ENCODE results near the gene GFRA4.

Gene GFRA4, protein sequence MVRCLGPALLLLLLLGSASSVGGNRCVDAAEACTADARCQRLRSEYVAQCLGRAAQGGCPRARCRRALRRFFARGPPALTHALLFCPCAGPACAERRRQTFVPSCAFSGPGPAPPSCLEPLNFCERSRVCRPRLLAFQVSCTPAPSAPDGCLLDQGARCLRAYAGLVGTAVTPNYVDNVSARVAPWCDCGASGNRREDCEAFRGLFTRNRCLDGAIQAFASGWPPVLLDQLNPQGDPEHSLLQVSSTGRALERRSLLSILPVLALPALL

DNA sequence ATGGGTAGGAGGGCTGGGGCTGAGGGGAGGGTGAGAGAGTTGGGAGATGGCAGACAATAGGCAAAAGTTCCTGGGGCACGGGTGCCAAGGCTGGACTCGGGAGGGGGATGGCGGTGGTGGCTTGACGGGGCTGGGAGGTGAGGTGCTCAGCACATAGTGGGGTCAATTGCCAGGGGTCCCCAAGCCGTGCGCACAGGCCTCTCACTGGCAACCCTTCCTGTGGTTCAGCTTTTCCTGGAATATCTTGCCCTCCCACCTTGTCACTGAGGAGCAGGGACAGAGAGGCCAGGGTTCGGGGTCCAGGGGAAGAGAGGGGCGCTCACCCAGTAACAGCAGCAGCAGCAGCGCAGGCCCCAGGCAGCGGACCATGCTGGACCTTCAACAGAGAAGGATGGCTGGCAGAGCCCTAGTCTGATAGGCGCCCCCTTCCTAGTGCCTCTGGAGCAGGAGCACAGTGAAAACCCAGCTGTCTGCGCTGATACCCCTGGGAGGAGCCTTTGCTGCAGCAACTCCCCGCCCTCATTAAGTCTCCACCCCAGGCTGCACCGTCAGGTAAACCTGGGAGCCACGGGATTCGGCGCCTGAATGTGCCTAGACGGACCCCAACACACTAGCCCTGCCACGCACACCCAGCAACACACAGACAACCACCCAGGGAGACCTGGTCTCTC is at the start of gene GFRA4:
Gene GFRA4 (minus strand): TSS at position 369 of the 671 bp plus-strand sequence. CDS start 0 bp downstream, at position 369.
- DNase-seq, result no peak

DNA sequence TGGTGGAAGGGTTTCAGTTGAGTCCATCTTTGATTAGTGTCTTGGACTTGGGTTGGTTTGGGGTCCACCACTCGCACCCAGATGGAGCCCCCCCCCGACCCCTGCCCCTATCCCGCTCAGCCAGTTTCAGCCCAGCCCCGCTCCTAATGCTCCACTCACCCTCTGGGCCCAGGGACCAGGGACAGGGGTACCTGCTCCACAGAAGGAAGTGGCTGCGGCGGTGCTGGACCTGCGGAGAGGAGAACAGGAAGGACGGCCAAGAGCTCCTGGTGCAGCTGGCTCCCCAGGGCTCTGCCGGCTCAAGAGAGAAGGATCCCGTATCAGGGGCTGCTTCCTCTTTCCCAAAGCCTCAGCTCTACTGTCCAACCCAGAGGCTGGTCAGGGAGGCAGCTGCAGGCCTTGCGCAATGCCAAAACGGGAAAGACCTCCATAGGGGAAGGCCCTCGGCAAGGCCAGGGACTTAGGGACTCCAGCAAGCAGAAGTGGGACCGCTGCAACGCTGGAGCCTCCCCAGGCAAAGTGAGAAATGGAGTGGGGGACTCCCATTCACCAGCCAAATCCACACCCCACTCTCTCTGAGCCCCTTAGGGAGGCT is 49.2 kb upstream of the GFRA4 start, which contains the start of gene SIGLEC1:
Gene SIGLEC1 (minus strand): TSS at position 322 of the 595 bp plus-strand sequence. CDS start 5,472 bp downstream, outside the sequence.
- peak; percentile 39 for DNase-seq

DNA sequence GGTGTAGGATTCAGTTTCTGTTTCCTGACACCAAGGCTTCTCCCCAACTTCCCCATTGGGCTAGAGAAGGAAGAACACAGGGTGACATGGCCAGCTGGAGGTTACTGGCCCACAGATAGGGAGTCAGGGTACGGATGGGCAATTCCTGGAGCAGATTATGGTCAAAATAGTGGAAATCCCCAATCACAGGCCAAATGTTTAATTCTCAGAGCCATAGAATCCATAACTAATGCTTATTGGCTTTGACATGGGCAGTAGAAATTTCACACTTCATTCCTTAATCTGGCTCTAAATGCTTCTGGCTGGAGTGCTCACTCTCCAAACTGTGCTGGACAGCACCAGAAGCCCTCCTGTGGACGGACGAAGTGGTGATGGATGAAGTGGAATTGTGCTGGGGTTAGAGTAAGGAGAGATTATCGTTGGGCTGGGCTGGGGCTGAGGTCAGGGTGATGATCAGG is 48.3 kb upstream of the GFRA4 start:
- no peak for DNase-seq

DNA sequence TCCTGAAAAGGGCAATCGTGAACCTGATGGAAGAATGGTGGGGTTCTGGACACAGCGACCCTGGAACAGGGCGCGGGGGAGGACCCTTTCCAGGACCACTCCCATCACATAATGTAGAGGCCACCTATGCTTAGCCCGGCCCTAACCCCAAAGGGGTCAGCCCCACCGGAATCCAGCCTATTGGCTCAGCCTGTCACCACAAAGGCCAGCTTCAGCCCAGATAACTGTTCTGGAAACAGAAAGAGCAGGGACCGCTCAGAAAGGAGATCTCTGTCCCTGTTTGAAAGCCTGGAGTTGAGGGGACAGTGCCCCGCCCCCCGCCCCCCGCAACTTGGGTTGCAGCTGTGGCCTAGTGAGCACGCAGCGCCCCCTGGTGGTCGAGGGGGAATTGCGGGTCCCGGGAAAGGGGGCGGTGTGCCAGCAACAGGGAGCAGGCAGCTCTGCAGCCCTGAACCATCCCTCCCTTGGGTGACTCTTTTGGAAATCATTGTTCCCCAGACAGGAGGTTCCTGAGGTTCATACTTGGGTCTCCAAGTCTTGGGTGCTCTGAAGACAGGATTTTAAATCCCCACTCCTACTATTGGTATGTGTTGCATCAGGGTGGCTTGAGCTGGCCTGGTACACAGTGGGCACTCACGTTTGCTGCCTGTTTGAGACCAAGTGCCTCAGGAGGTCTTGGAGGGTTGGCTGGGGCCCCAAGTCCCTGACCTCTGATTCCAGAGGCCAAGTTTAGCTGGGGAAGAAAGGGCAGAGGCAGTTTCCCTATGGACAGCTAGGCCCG is 47.7 kb upstream of the GFRA4 start:
- DNase-seq, result peak; percentile 73

DNA sequence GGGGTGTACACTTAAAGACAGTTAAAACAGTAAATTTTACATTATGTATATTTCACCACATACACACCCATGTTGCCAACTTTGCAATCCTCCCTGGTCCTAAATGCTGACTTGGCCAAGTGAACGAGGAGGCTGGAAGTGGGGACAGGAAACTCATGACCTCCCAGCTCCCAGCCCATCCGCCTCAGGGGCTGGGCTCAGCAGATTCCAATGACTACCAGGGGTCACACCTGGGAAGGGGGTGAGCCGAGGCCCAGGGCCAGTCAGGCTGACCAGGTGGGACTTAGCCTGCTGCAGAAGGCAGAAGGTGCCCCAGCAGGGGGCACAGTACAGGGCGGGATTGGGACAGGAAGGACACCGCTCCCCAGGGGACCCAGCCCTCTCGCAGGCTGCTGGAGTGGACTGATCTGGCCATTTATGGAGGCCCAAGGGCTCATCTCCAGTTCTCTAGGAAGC is 46.8 kb upstream of the GFRA4 start:
- no peak for DNase-seq

DNA sequence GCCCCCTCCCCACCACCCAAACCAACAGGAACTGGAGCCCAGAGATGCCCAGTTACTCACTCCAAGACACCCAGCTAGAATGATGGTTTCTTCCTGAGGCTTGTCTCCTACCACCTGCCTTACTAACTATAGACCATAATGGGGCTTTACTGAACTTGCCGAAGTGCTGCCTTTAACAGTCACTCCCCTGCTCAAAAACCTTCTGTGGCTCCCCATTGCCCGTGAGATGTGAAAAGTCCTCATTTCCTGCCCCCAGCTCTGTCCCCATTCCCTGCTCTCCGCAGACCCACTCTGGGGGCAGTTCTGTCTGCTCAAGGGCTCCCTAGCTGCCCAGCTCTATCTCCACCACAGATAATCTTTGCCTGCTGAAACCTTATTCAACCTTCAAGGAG is 44.3 kb upstream of the GFRA4 start:
- DNase-seq, result no peak

DNA sequence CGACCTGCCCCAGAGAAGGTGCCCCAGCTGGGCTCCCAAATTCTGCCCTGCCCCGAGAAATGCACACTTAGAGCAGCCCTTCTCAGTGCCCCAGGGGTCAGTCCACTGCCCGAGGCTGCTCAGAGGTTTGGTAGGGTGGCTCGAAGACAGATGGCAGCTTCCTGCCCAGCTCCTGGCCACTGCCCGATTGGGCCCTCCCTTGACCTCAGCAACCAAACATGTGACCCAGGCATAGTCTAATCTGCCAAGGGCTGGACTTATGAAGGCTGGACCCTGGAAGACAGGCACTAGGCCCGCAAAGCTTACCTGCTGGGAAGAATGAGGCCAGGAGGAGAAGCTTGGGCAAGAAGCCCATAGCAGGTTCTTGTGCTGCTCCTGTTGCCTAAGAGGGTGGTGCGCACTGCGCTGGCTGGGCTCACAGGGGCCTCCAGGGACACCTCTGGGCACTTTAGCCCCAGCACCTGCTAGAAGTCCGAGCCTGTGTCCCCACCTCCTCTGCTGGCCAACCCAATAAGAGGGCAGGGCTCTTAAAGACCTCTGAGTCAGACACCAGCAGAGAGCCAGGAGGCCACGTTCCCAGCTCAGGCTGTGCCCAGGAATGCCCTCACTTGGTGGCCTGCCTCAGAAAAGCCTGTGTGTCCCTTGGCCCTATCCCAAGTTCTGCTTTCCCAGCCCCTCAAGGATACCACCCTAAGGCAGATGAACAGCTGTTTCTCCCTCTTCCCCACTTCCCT is 43.7 kb upstream of the GFRA4 start:
- no peak for DNase-seq

DNA sequence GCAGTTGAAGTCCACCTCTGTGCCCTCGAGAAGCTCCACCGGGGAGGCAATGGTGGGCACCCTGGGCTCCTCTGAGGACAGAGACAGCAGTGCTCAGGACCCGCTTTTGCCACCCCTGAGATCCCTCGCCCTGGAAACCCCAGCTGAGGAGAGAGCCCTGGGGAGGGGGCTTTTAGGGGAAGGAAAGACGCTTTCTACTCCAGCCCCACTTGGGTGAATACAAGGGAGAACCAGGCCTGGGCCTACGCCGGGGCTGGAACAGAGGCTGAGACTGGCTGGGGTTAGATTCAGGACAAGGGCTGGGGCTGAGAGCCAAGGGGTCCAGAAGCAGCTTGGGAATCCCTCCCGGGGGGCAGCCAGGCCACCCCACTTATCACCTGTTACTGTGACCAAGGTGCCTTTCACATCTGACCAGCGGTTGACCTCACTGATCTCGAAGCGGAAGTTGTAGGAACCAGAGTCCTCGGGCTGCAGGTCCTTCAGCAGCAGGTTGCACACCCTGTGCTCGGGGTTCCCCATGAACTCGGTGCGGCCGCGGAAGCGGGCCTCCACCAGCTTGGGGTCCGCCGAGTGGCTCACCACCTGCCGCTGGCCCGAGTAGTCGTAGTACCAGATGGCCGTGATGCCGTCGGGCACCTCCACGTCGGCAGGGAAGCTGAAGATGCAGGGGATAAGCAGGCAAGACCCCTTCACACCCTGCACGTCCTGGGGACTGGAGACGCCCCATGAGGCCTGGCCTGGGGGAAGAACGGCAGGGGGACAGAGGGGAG is 43.0 kb upstream of the GFRA4 start:
- no peak for DNase-seq

DNA sequence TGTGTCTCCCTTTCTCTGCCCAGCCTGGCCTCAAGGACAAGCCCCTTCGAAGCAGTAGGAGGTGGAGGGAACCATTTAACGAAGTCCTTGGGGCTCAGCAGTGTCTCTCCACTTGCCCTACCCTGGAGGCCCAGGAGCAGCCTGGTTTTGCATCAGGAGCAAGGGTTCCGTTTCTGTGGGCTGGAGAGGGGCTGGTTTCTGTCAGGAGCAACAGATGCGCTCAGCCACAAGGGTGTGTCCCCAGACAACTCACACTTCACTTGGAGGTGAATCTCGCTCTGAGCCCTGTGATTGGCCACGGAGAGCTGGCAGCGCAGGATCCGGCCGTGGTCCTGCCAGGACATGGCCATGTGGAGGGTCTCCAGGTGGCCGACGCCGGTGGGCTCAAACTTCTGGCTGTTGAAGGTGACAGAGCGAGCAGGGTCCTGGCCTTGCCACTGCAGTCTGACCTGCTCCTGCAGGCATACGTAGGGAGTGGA is 42.3 kb upstream of the GFRA4 start:
- DNase-seq, result no peak

DNA sequence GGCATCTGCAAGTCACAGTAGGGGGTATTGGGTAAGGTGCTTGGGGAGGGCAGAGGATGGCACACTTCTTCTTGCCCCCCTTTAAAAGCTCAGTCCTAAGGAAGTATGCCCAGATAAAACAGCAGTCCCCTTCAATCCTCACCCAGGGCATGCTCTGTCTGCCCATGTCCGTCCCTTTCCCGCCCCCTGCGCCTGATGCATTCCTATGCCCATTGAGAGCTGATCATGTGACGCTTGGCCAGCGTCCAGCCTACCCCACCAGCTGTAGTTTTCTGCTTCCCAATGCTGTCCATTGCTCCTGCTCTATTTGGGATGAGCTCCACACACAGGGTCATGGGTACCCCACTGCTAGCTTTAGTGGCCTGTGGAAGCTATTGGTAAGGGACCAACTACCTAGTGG is 40.9 kb upstream of the GFRA4 start:
- DNase-seq, result no peak

DNA sequence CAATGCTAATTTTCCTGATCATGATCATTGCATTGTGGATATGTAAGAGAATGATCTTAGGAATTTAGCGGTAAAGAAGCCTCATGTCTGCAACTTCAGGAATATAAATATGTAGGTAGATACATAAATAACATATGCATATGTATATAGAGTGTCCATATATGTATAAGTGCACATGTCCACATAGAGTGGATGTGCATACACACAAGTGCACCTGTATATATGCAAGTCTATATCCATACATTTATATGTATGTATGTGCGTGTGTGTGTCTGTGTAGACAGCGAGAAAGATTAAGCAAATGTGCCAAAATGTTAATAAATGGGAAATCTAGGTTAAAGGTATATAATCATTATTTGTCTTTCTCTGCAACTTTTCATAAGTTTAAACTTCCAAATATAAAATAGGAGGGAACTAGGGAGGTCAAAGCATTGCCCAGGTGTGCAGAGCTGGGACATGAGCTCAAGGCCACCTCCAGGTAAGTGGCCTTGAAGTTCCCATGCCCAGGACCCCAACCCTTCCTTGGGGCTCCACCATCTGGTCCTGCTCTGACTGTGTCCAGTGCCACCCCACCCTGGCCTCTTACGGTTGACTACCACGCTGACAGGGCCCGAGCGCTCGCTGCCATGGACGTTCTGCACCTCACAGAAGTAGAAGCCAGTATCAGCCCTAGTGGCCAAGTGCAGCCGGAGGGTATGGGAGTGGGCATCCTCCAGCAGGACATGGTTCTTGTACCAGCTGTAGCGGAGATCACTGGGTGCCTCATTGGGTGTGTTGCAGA is 39.6 kb upstream of the GFRA4 start:
- DNase-seq, result no peak

DNA sequence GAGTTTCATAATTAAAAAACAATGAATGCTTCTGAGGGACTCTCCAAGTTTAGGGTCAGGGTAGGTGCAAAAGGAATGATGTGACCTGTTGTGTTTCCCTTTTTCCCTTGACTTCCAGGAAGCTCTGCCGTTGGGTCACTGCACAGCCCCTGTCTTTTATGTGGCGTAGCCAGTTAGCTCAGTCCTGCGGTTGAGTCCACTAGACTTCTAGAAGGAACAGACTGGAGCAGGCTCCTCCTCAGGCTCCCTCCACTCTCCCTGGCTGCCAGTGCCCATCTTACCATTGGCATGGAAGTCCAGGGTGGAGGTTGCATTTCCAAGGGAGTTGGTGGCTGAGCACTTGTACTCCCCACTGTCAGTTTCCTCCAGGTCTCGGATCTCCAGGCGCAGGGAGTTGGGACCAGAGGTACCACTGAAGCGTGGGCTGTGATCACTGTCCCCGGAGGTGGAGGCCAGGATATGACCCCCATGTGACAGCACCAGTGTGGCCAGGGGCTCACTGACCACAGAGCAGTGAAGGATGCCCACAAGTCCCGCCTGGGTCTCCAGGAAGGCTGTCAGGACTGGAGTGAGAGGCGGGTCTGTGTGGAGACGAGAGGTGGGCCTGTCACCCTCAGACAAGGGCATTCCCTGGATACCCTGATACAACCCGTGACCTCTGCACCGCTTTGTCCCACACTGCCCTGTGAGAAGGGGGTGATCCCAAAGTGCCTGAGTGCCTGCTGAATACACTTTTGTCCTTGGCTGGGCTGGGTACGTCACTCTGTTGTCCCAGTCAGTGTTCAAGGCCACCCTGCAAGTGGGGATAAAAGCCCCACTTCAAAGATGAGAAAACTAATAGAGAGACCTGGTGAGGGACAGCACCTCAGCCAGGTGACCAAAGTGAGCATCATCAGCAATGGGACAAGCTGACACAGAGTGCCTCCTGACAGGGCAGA is 38.1 kb upstream of the GFRA4 start:
- no peak for DNase-seq

DNA sequence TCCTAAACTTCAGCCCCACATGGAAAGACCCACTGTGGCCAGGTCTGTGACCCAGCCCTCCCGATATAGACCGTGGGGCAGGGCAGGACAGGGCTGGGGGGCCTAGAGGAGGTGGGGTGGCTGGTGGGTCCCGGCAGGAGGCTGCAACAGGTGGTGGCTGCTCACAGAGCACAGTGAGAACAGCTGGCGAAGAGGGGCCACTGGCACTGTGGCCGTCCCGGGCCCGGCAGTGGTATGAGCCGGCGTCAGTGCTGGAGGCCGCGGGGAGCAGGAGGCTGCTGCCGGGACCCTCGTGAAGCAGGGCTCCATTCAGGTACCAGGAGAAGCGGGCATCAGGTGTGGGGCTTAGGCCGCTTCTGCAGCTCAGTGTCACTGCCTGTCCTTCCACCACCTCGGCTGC is 35.8 kb upstream of the GFRA4 start:
- no peak for DNase-seq

DNA sequence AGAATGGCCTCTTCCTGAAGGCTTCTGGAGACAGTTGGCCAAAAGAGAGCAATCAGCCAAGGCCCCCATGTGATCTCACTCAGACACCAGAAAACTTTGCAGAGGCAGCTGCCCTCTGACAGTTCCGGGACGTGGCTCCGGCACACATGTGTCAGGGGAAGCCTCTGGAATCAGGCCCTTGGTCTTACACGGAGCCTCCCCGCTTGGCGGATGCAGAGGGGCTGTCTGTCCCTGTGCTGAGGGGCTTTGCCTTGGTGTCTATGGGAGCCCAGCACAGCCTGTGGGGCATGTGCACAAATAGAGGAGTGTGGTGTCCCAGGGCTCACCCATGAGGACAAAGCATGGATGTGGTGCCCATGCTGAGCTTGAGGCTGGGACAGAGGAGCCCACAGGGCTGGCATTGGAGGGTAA is 35.4 kb upstream of the GFRA4 start:
- DNase-seq, result no peak

DNA sequence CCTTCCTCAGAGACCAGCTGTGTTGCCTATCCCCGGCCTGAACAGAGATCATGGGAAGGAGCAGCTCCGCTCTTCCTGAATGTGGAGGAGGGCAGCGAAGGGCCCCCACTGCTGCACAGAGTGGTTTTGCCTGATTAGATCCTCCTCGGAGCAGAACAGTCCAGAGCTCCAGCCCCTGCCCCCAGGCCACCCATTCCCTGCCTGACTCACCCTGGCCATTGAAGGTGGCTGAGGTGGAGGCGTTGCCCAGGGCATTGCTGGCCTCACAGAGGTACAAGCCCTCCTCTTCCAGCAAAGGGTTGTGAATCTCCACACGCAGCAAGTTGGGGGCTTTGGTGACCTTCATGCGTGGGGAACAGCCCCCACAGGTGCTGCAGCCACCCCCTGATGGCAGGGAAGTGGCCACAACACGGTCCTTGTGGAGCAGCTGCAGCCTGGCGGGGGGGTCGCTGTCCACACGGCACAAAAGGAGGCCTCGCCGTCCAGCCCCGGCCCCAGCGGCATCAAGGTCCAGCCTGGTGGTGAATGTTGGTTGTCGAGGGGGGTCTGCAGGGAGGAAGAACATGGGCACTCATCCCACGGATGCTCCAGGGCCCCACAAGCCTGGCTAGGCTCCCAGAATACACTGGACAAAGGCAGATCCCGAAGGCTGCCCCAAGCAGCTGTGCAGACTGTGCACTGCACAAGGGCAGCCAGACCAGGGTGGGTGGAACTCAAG is 34.5 kb upstream of the GFRA4 start:
- DNase-seq, result no peak

DNA sequence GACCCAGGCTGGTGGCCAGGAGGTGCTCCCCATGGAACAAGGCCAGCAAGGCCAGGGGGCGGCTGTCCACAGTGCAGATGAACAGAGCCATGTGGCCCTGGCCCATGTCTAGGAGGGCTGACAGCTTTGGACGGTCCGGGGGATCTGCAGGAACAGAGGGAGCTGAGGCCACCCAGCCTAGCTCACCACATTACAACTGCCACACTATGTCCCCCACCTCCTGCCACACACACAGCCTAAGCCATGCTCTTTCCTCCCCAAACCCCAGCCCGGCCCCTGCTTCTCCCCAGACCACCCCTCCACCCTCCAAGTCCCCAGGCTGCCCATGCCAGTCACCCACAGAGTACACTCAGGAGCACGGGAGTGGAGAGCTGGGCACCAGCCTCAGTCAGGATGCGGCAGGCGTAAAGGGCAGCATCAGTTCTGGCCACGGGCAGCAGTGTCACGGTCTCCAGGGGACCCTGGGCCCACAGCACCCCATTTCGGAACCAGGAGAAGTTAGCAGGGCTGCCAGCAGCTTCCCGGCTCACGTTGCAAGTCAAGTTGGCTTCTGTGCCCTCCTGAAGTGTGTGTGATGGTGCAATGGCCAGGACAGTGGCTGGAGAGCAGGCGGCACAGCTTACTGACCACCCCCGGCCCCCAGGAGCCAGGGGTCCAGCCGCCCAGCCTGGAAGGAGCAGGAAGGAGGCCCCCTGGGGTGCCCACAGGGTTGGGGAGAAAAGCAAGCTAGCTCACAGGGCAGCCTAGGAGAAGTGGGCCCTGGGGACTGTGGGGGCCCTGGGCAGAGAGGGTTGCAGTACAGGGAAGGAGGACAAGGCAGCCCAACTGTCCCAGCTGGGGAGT is 33.8 kb upstream of the GFRA4 start:
- no peak for DNase-seq

DNA sequence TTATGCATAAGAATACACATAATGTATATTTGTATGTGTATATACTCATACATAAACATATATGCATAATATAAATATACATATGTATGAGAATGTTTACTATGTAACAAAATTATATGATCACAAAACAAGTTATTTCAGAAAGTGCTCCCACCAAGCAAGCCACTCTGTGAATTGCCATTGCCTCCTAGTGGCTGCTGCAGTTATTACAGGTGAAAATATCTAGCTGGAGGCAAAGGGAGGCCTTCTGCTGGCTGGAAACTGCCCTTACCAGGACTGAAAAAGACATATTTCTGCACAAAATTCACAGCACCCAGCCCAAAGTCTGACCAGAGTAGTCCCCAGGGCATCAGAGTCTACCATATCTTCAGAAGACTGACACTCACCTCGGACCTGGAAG is 33.0 kb upstream of the GFRA4 start:
- DNase-seq, result no peak

DNA sequence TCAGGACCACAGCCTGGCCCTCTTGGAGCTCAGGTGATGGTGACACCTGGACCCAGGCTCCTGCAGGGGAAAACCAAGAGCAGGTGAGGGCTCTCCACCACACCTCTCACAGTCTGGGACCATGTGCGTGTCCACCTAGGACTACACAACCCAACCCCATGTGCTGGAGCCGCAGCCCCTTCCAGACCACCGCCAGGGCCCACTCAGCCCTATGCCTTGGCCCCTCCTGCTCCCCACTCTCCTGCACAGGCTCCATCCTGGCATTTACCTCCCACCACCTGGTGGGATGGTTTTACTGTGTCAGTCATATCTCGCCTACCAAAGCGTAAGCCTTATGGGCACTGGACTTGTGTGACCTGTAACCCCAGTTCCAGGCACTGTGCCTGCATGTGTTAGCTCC is 31.7 kb upstream of the GFRA4 start:
- DNase-seq, result no peak
